Measurements from ENCODE around the gene EIF5.
"Not testable (repeated sequence)": the region's sequence is repeated elsewhere in the genome, so short reads cannot be mapped to it uniquely, and the experiment has no call there.

The EIF5 gene

DNA sequence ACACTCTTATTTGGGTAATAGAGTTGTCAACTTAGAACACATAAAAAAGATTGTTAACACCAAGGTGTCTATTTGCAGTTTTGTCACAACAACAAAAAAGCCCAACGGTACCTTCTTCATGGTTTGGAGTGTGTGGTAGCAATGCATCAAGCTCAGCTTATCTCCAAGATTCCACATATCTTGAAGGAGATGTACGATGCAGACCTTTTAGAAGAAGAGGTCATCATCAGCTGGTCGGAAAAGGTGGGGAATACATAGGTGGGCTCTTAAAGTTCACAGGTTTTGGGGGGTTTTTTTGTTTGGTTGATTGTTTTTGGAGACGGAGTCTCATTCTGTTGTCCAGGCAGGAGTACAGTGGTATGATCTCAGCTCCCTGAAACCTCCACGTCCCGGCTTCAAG lies 5.5 kb downstream of the EIF5 start:
- no peak for DNase-seq

DNA sequence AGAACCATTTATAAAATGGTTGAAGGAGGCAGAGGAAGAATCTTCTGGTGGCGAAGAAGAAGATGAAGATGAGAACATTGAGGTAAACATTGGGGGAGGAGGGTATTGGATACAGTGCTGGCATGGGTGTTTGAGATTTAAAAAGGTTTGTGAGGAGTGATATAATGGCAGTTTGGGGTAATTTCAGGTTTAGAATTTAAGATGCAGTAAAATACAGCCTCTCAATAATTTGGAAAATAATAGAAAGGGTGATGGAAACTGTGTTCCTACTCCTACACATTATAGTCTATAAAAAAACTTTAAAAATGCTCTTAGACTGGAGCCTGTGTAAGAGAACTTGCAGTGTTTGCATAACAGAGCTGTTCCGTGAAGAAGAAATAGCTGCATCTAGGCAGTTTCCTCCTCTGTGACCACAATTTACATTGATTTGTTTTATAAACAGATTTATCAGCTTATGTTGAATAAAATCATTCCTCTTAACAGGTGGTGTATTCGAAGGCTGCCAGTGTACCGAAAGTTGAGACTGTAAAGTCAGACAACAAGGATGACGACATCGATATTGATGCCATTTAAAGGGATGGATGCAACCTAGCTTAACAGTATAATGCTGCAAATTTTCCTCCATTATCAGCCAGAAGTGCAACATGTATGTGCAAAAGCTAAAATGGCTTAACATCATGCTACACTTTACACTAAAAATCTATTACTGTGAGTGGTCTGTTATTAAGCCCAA lies 6.6 kb downstream of the EIF5 start:
- no peak for DNase-seq

DNA sequence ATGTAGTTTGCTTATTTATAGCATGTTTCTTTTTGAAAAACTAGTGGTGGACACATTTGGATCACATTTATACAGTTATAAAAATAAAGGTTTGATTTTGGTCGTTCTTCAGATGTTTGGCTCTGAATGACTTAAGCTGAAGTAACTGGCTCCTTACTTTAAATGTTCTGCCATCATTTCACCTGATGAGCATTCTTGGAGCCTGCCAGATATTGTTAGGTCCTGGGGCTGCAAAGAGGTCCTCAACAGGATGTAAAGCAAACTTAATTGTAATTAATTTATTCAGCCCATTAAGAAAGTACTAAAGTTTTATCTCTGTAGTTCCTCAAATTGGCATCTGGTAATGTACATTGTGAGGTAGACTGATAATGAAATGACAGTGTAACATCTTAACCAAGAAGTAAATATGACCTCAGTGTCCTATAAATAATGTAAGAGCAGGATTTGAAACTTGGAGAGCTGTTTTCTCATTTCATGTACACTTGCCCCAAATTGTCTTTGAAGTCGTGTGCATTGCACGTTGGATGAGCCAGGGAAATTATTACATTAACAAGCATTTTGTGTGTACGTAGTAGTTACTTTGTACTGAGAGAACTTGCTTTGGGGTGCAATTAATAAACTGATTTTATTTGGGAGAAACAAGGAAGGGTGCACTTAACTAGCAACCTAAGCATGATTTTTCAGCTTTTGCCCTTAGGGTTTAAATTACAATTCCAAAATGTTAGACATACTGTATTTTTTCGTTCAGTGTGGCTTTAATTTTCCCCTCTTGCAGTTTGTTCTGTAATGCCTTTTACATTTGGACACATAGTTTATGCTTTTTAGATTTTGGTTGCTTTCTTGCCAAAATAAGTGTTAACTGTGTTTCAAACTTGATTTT lies 7.5 kb downstream of the EIF5 start:
- DNase-seq: no peak

DNA sequence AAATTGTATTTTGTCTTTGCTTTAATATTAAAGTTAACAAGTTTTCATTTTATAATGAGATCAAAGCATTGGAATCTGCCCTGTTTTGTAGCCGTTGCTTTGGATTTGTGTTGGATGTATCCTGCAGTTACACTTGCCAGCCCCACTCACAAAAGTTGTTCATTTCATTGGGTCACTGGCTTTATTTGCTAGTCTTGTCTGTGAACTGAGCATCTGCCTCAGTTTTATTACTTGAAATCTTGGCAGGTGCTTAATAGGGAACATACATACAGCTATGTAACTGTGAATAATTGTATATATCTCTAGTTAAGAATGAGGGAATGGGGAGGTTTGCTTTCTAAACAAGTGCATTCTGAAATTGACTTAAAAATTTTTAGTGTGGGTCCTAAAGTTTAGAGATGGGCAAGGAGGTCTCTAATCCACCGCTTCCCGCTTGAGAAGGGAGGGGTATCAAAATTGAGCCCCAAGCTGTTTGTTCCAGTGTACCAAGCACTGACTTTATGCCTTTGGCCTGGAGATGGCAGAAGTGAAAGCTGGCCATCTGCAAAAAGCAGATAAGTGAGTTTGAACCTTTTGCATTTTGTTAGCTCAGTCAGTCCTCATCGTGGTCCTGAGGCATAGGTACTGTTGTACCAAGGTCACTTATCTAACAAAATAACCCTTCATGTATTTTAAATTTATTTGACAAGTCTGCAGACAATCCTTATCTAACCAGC lies 9.3 kb downstream of the EIF5 start:
- DNase-seq: no peak

DNA sequence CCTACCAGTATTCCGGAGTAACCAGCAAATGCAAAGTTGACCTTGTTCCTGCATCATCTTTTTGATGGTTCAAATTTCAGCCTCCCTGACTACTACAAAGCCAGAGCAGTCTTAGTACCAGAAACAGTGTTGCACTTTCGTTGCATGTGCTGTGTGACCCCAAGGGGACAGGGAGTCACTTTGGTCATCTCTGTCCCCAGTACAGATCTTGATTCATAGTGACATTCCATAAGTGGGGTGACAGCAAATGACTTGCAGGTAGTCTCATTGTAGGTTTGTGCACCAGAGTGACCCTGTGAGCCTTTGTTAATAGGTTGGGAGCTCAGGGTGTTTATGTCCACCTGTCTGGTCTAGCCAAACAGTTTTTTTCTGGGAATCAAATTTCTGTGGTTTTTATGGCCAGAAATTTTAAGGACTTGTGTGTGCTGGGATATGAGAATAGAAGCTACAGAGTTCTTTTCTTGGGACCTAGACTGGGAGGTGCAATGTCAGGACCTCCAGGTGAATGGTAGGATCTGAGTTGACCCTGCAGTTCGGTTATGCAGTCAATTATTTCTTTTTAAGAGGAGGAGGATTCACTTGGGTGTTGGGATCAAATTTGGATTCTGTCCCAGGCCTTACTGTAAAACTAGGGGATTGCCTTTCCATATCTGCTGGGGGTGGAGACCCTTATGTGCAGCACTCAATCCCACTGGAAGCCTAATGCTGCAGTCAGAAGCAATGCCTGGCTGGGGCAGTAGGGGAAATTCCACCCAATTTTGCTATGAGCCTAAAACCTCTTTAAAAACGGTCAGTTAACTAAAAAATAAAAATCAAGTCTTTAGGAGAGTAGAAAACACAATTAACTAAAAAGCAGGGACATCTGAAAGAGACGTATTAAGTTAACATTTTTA lies 10.1 kb downstream of the EIF5 start:
- no peak for DNase-seq

DNA sequence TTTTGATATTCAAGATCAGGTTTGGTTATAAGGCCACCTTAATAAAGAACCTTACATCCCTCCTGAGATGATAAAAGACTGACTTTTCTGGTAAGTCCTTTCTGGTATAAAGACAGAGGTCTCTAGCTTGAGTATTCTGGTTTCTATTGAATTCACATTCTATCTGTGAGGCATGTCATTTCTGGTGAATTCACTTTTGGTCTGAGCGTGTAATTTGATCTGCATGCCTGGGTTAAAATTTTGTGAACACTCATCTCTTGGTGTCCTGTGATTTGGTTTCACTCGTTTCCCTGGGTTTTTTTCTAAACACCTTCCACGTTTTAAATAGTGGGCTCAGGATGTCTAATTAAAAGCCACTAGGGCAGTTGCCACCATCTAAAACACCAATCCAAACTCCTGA lies 12.2 kb downstream of the EIF5 start:
- no peak for DNase-seq

DNA sequence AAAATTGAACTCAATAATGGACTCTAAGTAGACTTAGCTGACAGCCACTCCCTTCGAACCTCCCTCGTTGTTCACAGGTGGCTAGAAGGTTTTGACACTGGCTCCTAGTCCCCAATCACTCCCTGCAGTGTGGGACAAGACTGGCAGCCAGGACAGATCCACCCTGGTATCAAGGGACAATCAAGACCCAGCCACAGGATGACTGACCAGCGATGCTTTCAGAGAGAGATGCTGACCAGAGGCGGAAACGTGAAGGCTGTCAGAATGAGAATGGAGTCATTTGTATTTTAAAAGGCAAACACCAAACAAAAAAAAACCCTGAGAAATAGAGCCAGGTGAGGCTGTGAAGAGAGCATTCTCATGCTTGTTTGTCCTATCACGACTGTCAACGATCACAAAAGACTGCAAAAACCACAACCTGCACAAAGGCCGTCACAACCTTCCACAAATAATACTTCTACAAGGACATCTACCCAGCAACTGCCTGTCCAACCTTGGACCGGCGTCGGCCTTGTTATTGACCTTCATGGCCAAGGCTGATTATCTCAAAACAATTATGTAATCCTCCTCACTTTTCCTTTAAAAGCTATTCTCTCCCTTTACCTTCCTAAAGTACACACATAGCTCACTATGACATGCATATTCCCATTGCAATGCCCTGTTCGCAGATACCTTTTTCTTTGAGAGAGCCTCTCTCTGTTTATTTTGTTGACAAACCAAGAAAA lies 13.2 kb downstream of the EIF5 start:
- DNase-seq: no peak

DNA sequence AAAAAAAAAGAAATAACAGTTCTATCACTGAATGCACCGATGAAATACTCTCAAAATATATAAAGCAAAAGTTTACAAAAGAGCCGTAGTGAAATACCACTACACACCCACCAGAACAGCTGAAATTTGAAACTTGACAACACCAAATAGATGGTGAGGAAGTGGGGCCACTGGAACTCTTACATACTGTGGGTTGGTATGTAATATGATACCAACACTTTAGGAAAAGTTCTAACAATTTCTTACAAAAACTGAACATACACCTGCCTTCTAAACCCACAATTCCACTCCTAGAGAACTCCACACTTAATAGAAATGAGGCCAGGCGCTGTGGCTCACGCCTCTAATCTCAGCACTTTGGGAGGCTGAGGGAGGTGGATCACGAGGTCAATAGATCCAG lies 14.1 kb downstream of the EIF5 start:
- DNase-seq: no peak

DNA sequence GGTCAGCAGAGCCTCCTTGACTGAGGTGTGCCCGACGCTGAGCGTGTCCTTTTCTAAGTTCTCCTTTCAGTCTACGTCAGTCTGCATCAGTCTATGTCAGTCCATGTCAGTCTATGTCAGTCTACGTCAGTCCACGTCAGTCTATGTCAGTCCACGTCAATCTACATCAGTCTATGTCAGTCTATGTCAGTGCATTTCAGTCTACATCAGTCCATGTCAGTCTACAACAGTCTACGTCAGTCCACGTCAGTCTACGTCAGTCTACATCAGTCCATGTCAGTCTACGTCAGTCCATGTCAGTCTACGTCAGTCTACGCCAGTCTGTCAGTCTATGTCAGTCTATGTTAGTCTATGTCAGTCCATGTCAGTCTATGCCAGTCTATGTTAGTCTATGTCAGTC lies 15.9 kb downstream of the EIF5 start:
- no peak for DNase-seq

DNA sequence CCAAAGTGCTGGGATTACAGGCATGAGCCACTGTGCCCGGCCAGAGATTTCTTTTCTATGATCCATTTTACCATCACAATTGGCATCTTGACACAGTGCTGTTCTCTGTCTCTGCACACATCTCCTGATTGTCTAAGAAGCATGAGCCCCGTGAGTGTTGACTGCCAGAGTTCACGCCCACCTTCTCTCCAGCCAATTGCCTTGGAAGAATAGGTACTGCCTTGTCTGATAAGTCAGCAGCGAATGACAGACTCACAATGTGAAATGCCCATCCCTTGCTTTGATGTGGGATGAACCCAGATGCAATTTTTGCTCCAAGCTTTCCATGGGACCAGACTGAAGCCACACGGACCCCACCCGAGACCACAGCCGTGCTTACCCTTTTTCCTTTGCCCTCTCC lies 19.3 kb downstream of the EIF5 start:
- no peak for DNase-seq

DNA sequence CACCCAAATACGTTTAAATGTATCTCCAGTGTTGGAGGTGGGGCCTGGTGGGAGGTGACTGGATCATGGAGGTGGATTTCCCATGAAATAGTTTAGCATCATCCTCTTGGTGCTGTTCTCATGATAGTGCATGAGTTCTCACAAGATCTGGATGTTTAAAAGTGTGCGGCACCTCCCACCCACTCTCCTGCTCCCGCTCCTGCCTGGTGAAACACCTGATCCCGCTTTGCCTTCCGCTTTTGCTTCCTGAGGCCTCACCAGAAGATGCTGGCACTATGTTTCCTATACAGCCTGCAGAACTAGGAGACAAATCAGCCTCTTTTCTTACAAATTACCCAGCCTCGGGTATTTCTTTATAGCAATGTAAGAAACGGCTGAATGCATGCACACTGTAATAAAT lies 20.1 kb downstream of the EIF5 start:
- no peak for DNase-seq

DNA sequence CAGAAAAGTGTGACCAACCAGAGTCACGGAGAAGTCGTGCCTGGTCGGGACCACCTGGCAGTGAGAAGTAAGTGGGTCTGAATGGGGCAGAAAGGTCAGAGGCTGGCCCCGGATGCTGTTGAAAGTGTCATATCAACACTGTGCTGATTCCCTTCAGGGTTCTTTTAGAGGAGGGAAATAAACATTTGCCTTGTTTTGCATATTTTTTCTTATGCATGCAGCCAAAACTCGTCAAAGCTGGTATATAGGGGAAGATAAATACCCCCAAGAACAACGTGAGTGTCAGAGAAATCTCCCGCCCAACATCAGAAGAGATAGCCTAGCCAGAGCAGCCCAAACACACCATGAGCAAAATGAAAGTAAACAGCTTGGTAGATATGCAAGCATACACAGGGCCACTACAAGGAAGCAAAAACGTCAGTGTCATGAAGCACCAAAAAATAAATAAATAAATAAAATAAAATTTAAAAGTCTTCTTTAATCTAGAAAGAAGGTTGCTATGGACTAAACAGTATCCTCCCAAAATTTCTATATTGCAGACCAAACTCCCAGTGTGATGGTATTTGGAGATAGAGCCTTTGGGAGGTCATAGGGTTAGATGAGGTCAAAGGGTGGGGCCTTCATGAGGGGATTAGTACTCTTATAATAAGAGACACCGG lies 22.1 kb downstream of the EIF5 start:
- no peak for DNase-seq

DNA sequence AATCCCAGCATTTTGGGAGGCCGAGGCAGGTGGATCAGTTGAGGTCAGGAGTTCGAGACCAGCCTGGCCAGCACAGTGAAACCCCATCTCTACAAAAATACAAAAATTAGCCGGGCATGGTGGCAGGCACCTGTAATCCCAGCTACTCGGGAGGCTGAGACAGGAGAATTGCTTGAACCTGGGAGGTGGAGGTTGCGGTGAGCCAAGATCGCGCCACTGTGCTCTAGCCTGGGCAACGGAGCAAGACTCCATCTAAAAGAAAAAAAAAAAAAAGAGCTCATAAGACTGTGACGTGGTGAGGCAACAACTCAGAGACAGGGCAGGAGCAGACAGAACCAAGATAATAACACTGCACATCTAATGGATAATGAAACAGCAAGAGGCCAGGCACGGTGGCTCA lies 23.5 kb downstream of the EIF5 start:
- not testable (repeated sequence) for DNase-seq

DNA sequence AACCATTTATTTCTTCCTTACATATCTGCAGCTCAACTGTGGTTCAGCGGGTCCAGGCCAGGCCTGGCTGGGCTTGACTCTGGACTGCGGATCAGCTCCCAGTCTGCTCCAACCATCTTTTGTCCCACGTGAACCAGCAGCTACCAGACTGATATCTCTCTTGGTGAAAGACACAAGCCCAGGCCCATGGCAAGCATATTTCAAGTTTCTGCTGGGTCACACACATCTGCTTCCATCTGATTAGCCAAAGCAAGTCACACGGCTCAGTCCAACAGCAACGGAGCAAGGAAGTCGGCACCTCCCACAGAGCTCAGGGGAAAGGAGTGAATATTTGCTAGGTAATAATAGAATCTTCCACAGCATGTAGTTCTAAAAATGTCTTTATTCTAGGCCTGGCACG lies 26.5 kb downstream of the EIF5 start:
- DNase-seq: no peak

DNA sequence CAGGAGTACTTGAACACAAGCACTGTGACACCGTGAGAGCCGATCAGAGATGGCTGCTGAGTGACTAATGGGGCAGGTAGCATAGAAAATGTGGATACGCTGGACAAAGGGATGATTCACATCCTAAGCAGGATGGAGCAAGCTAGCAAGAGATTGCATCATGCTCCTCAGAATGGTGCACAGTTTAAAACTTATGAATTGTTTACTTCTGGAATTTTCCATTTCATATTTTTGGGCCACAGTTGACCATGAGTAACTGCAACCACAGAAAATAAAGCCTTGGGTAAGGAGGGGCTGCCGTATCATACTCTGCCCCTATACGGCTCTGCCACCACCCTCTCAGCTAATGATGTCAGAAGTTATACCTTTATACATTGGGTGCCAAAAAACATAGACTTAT lies 27.8 kb downstream of the EIF5 start:
- DNase-seq: no peak

DNA sequence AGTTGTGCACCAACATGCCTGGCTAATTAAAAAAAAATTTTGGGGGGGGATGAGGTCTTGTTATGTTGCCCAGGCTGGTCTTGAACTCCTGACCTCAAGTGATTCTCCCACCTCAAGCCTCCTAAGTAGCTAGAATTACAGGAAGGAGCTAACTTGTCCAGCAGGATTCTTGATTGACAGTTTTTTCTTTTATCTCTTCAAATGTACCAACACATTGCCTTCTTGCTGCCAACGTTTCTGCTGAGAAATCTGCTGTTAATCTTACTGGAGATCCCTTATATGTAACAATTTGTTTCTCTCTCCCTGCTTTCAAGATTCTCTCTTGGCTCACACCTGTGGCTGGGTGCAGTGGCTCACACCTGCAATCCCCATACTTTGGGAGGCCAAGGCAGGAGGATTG lies 28.7 kb downstream of the EIF5 start:
- no peak for DNase-seq

DNA sequence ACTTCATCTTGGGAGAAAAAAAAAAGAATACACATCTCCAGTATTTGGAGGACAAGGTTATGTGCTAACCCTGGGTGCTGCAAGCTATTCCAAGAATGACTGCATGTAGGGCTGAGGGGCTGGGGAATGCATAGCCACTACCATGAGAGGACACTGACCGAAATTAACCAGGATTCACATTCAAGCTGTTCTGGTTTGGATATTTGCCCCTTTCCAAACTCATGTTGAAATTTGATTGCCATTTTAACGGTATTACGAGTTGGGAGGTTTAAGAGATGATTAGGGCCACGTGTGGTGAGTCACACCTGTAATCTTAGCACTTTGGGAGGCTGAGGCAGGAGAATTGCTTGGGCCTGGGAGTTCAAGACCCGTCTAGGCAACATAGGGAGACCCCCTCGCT lies 32.7 kb downstream of the EIF5 start:
- no peak for DNase-seq

DNA sequence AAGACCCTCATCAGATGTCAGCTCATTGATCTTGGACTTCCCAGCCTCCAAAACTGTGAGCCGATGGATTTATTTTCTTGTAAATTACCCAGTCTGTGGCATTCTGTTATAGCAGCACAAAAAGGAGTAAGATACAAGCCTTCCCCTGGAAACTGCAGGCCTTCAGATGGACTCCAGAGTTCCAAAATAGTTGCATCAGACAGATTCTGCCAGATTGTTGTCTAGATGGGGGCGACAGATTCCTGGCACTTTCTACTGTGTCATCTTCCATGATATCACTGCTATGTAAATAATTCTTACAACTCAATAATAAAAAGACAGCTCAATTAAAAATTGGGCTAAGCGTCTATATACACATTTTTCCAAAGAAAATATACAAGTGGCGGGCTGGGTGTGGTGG lies 34.0 kb downstream of the EIF5 start:
- no peak for DNase-seq

DNA sequence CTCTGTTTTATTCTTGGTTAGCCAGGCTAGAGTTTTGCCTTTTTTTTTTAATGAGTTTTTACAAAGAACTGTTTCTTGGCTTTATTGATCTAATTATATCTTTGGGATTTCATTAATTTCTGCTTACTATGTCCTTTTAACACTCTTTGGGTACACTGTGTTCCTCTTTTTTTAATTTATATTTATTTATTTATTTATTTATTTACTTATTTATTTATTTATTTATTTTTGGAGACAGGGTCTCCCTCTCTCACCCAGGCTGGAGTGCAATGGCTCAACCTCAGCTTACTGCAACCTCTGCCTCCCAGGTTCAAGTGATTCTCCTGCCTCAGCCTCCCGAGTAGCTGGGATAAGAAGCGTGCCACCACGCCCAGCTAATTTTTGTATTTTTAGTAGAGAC lies 36.0 kb downstream of the EIF5 start:
- DNase-seq: no peak

DNA sequence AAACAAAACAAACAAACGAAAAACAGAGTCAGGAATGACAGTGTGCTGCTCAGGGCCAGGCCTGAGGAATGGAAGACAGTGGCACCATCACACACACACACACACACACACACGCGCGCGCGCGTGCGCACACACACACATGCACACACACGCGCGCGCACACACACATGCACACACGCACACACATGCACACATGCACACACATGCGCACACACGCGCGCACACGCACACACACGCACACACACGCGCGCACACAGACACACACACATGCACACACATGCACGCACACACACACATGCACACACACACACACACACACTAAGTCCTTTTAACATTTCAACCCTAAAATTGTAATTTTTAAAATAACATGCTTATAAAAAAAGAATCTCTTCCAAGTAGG lies 38.0 kb downstream of the EIF5 start:
- no peak for DNase-seq

DNA sequence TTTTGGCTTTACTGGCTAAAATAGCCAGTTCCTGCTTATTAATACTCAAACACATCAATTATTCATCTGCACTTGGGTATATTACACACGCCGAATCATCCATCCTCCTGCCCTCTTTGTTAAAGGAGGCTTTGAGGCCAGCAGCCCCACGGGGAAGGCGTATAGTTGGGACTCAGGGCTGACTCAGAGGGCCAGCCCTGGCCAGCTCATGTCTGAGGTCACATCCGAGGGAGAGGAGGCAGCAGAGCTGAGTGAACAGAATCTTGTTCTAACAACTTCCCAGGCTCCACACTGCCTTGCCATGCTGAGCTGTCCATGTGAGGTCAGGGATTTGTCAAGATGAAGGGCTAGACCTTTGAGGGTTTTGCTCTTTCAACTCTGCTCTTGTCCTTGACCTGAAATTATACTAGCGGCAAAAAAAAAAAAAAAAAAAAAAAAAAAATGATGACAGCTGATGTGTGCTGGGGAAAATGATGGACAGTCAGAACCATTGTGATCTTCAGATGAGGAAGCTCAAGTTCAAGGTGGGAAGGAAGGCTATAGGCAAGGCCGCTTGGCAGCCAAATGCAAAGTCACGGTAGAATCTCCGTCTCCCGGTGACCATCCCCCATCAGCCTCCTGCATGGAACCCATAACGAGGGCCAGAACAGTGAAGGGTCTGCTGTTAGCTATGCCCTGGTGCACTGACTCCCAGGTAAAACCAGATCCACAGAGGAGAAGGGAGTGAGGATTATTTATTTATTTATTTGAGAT lies 38.7 kb downstream of the EIF5 start:
- no peak for DNase-seq
